Thoracic aorta (tissue), 2 donors: ENCODE data around the gene NELFCD. TPM values are rescaled to one million over a fixed set of nuclear protein-coding genes. Genes with fewer than 3 reads are reported as not detected.
"Not testable (repeated sequence)": the region's sequence is repeated elsewhere in the genome, so short reads cannot be mapped to it uniquely, and the experiment has no call there.

ENCODE experiments used
- ATAC-seq: fragments of 150-250 bp; one replicate; pipeline ENCODE4 v1.8.0; 2017; ENCODE audit warnings: low read depth; ENCODE audit not compliant: insufficient number of reproducible peaks, low FRiP score
- DNase-seq: peaks from one replicate; pipeline ENCODE4 v3.0.0-alpha.2; 2020; ENCODE audit warnings: low spot score
- H3K27ac ChIP-seq, 2 donors: fragments of 200-600 bp; sonication (generic); 1 replicate in 1 of 2; 2 replicates in 1 of 2; pipeline ENCODE4 v1.5.1; 2016; ENCODE audit warnings: mild to moderate bottlenecking in 2 of 2, moderate library complexity in 2 of 2
- H3K27me3 ChIP-seq: fragments of 200-600 bp; sonication (generic); replicated peaks from 2 replicates; pipeline ENCODE4 v1.6.0; 2016; ENCODE audit warnings: mild to moderate bottlenecking; ENCODE audit not compliant: insufficient read depth
- H3K36me3 ChIP-seq: fragments of 200-600 bp; sonication (generic); one replicate; pipeline ENCODE4 v1.5.1; 2016
- H3K4me1 ChIP-seq, 2 donors: fragments of 200-600 bp; sonication (generic); 1 replicate in 1 of 2; 2 replicates in 1 of 2; pipeline versions ENCODE4 v1.5.1 to v1.6.0; 2016; ENCODE audit warnings: low read depth in 2 of 2, mild to moderate bottlenecking in 1 of 2; ENCODE audit not compliant: control insufficient read depth in 1 of 2
- H3K4me3 ChIP-seq: fragments of 200-600 bp; sonication (generic); 2 replicates; pipeline ENCODE4 v1.5.1; 2016; ENCODE audit warnings: mild to moderate bottlenecking
- H3K9me3 ChIP-seq: fragments of 200-600 bp; sonication (generic); 2 replicates; pipeline ENCODE4 v1.5.1; 2016
- total RNA-seq, 2 donors: library from RNA; depleted of rRNA; stranded (reverse); fragments of >200 nt; gene quantifications; one replicate each; pipeline versions ENCODE4 v1.1.0 to v1.2.3, GENCODE V29; 2016
- TF ChIP-seq, protein P1 (sequence below): fragments of 200-600 bp; sonication (generic); IDR thresholded peaks from one replicate; pipeline ENCODE4 v1.5.1; 2019; ENCODE audit warnings: antibody characterized with exemption

The NELFCD gene
- total RNA-seq, 2 donors from 2014 or later, result 50.9 to 52.6 TPM

DNA sequence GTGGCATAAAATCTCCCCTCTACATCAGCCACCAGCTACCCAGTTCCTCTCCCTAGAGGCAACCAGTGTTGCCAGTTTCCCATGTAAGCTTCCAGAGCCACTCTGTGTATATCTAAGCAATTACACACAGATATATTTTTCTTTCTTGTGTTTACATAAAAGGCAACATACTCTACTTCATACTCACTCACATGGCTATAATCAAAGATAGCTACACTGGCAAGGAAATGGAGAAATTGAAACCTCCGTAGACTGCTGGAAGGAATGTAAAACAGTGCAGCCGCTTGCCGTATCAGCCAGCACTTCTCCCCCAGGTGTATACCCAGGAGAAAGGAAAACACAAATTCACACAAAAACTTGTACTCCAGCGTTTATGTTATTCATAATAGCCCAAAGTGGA lies 38.5 kb upstream of the NELFCD start:
- Histone ChIP-seq H3K27ac (no peak overlapping the region), H3K4me3 (no peak overlapping the region), H3K9me3 (no peaks in the 10 kb centered on the region), H3K4me1 (no peaks in the 10 kb centered on the region), H3K36me3 (no peaks in the 10 kb centered on the region), H3K27me3 (no peaks in the 10 kb centered on the region)
- ATAC-seq (no peak), DNase-seq (no peak)
- TF ChIP-seq, protein P1, sequence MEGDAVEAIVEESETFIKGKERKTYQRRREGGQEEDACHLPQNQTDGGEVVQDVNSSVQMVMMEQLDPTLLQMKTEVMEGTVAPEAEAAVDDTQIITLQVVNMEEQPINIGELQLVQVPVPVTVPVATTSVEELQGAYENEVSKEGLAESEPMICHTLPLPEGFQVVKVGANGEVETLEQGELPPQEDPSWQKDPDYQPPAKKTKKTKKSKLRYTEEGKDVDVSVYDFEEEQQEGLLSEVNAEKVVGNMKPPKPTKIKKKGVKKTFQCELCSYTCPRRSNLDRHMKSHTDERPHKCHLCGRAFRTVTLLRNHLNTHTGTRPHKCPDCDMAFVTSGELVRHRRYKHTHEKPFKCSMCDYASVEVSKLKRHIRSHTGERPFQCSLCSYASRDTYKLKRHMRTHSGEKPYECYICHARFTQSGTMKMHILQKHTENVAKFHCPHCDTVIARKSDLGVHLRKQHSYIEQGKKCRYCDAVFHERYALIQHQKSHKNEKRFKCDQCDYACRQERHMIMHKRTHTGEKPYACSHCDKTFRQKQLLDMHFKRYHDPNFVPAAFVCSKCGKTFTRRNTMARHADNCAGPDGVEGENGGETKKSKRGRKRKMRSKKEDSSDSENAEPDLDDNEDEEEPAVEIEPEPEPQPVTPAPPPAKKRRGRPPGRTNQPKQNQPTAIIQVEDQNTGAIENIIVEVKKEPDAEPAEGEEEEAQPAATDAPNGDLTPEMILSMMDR, result no peak

DNA sequence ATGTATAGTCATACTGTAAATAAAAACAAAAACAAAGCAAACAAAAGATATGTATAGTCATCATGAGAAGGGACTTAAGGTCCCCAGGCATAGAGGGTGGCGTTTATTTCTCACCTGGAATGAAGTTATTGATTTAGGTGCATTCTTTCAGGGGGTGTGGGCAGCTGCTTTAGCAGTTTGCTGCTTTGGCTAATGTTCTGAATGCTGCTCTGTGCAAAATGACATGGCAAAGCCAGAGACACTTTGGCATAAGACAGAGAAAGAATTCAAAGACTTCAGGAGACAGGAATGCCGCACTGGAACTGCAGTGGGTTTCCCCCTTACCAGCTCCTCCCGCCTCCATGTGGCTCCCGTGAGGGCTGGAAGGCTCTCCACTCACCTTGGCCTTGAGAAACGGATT lies 36.4 kb upstream of the NELFCD start:
- no peak for ATAC-seq
- no peak overlapping the region for H3K27ac ChIP-seq

DNA sequence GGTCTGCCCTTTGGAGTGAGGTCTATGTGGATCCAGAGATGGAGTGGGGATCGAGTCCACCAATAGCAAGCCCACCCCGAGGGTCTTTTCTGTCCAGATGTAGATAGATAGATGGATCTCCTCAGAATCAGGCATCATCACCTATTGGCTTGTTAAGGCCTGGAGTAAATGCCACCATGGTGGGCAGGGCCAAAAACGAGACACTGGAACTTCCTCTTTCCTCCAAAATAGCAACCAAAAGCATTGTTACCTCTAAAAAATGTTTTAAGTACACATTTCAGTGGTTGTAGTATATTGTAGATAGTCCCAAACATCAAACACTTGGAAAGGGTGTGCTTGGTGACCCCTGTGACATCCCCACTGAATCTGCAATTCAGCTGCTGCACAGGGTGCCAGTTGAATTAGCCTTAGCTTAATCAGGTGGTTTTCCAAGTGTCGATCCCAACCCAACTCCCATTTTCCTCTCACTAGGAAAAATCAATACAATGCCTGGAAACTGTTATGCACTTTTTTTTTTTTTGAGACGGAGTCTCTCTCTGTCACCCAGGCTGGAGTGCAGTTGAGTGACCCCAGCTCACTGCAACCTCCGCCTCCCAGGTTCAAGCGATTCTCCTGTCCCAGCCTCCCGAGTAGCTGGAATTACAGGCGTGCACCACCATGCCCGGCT lies 35.0 kb upstream of the NELFCD start:
- H3K4me3 ChIP-seq, result no peak overlapping the region
- no peaks in the 10 kb centered on the region for H3K36me3 ChIP-seq
- H3K4me1 ChIP-seq, result no peaks in the 10 kb centered on the region
- H3K27ac ChIP-seq, result no peak overlapping the region
- no peaks in the 10 kb centered on the region for H3K9me3 ChIP-seq
- no peak for DNase-seq
- TF ChIP-seq, protein P1, result no peak
- no peak for ATAC-seq
- H3K27me3 ChIP-seq, result no peaks in the 10 kb centered on the region

More for the DNA sequence above, 36.4 kb upstream of the NELFCD start:
- H3K36me3 ChIP-seq, result no peaks in the 10 kb centered on the region
- no peak for DNase-seq
- H3K4me3 ChIP-seq, result no peak overlapping the region
- H3K4me1 ChIP-seq, result no peaks in the 10 kb centered on the region
- H3K27me3 ChIP-seq, result no peaks in the 10 kb centered on the region
- TF ChIP-seq, protein P1, result no peak
- no peaks in the 10 kb centered on the region for H3K9me3 ChIP-seq

DNA sequence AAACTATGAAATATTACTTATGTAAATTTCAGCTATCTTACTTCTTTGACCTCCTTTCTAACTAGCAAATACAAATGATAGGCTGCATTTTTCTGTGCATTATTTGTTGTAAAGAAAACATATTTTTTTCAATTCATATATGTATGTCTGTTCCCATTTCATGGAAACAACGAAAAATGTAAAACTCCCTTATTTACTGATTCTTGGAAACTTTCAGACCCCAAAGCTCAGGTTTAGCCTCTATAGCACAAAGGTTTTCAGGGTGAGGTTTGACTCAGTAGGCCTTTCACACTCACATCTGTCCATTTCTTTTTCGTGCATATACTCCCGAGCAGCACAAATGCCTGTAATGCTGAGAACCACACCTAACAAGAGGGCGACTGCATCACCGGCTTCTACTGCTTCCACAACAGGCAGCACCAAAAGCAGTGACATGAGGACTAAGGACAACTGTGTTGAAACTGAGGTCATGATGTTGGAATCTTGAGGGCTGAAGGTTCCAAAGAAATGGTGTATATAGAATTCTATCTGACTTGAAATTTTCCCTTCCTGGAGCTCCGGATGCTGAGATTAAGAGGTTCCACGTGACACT lies 33.2 kb upstream of the NELFCD start:
- H3K9me3 ChIP-seq, H3K36me3 ChIP-seq, H3K4me1 ChIP-seq, DNase-seq, H3K27ac ChIP-seq, ATAC-seq, H3K27me3 ChIP-seq, H3K4me3 ChIP-seq: not testable (repeated sequence)

DNA sequence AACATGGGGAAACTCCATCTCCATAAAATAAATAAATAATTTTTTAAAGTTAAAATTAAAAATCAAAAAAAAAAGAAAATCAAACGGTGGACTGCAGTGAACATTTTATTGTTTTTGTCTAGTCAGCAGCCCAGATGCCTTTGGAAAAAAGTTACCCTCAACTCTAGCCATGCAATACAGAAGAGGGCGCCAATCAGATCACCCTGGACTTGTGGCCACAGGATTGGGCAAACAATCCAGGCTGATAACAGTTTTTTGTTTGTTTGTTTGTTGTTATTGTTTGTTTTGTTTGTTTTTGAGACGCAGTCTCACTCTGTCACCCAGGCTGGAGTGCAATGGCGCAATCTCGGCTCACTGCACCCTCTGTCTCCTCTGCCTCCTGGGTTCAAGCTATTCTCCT lies 30.5 kb upstream of the NELFCD start:
- no peaks in the 10 kb centered on the region for H3K27me3 ChIP-seq
- H3K4me3 ChIP-seq, result no peak overlapping the region
- TF ChIP-seq, protein P1, result no peak
- no peak for DNase-seq
- no peaks in the 10 kb centered on the region for H3K9me3 ChIP-seq
- ATAC-seq, result no peak
- no peaks in the 10 kb centered on the region for H3K4me1 ChIP-seq
- H3K36me3 ChIP-seq, result no peaks in the 10 kb centered on the region
- H3K27ac ChIP-seq, result no peak overlapping the region

DNA sequence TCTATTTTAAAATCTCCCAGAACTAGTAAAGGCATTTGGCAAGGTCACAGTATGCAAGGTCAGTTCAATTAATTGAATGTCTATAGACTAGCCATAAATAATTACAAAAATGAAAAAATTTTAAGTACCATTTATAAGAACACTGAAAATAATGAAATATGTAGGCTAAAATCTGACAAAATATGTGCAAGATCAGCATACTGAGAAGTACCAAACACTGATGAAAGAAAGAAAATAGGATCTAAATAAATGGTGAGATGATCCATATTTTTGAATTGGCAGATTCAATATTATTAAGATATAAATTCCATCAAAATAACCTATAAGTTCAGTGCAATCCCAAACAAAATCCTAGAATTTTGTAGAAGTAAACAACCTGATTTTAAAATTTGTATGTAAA lies 28.0 kb upstream of the NELFCD start:
- Histone ChIP-seq H3K4me1 (no peaks in the 10 kb centered on the region), H3K36me3 (no peaks in the 10 kb centered on the region), H3K27me3 (no peaks in the 10 kb centered on the region), H3K4me3 (no peak overlapping the region), H3K27ac (no peak overlapping the region), H3K9me3 (no peaks in the 10 kb centered on the region)
- DNase-seq (no peak), ATAC-seq (no peak)
- TF ChIP-seq, protein P1, result no peak
